Measurements from ENCODE around the gene ZBTB49.

- TF ChIP-seq EP300 (IDR thresholded peaks at IDR 0.05) (no peak), CTCF (IDR thresholded peaks at IDR 0.05) (no peak), POLR2AphosphoS5 (IDR thresholded peaks at IDR 0.05) (no peak)
Measured at GRCh38 chr4:4358093-4358854, 68.2 kb downstream of the ZBTB49 start.

Measured in gastroesophageal sphincter (tissue), 3 donors.